Mesendoderm (in vitro differentiated cells): ENCODE data around the gene APOD.

Experiments used
- DNase-seq: peaks from one replicate; pipeline ENCODE4 v3.0.0; 2013
- H2AK5ac ChIP-seq: 2 replicates; pipeline ENCODE4 v1.6.1; 2013; ENCODE audit warnings: low read length, inconsistent platforms
- H2BK120ac ChIP-seq: 2 replicates; pipeline ENCODE4 v1.6.1; 2013; ENCODE audit warnings: low read depth, mild to moderate bottlenecking, low read length, moderate library complexity, mixed read lengths
- H2BK15ac ChIP-seq: replicated peaks from 2 replicates; pipeline ENCODE4 v1.6.1; 2013; ENCODE audit warnings: low read depth, mild to moderate bottlenecking, moderate library complexity
- H2BK5ac ChIP-seq: 2 replicates; pipeline ENCODE4 v1.6.1; 2013; ENCODE audit warnings: low read length, inconsistent platforms
- H3K18ac ChIP-seq: 2 replicates; pipeline ENCODE4 v1.6.1; 2013; ENCODE audit warnings: mild to moderate bottlenecking, low read length, mixed read lengths
- H3K23ac ChIP-seq: one replicate; pipeline ENCODE4 v1.6.1; 2013; ENCODE audit warnings: low read length
- H3K27ac ChIP-seq: 2 replicates; pipeline ENCODE4 v1.5.1; 2013; ENCODE audit warnings: low read depth, mild to moderate bottlenecking, inconsistent platforms, low read length, moderate library complexity
- H3K27me3 ChIP-seq: 2 replicates; pipeline ENCODE4 v1.6.1; 2013; ENCODE audit warnings: low read length, control low read depth, mild to moderate bottlenecking, inconsistent platforms; ENCODE audit not compliant: insufficient read depth, poor library complexity
- H3K36me3 ChIP-seq: 2 replicates; pipeline ENCODE4 v1.6.1; 2013; ENCODE audit warnings: low read length, inconsistent platforms; ENCODE audit not compliant: control insufficient read depth, insufficient read depth
- H3K4ac ChIP-seq: one replicate; pipeline ENCODE4 v1.6.1; 2013; ENCODE audit warnings: low read depth, mild to moderate bottlenecking, low read length, moderate library complexity
- H3K4me1 ChIP-seq: 2 replicates; pipeline ENCODE4 v1.6.1; 2013; ENCODE audit warnings: low read depth, low read length, inconsistent platforms; ENCODE audit not compliant: control insufficient read depth
- H3K4me2 ChIP-seq: 2 replicates; pipeline ENCODE4 v1.6.1; 2013; ENCODE audit warnings: low read length
- H3K4me3 ChIP-seq: 2 replicates; pipeline ENCODE4 v1.5.1; 2013; ENCODE audit warnings: mild to moderate bottlenecking, low read length
- H3K56ac ChIP-seq: one replicate; pipeline ENCODE4 v1.6.1; 2013; ENCODE audit warnings: low read length
- H3K79me1 ChIP-seq: 2 replicates; pipeline ENCODE4 v1.6.1; 2013; ENCODE audit warnings: low read length, inconsistent platforms
- H3K79me2 ChIP-seq: 2 replicates; pipeline ENCODE4 v1.6.1; 2013; ENCODE audit warnings: mild to moderate bottlenecking, low read length; ENCODE audit not compliant: control insufficient read depth, insufficient read depth
- H3K9ac ChIP-seq: 2 replicates; pipeline ENCODE4 v1.6.1; 2013; ENCODE audit warnings: low read length, inconsistent platforms
- H4K5ac ChIP-seq: one replicate; pipeline ENCODE4 v1.6.1; 2013; ENCODE audit warnings: low read length
- H4K8ac ChIP-seq: one replicate; pipeline ENCODE4 v1.6.1; 2013; ENCODE audit warnings: low read depth, mild to moderate bottlenecking, control low read depth, low read length, moderate library complexity
- WGBS: extraction: QIAGEN DNeasy Blood & Tissue Kit; methylation state at CpG from one replicate; pipeline ENCODE4 v1.1.7; 2013; ENCODE audit warnings: low lambda C conversion rate, missing lambda C conversion rate; ENCODE audit not compliant: insufficient coverage; ENCODE audit errors: extremely low coverage; 5-methylcytosine and 5-hydroxymethylcytosine counted together

The APOD gene

DNA sequence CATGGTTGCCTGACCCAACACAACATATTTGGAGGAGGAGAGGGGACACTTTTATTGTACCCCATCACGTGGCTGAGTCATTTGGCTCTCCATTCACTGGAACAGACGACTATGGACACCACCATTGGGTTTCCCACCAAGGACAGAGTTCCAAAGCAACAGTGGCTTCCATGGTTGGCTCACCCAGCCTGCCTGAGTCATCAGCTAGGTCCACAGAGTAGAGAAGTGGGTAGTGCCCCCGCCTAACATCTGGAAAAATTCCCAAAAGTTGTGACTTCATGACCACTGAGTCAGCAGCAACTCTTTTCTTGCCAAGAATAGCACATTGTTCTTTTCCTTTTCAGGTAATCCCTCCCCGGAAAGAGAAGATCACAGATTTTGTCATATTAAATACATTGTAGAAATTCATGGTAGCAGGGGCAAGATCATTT, 37.6 kb downstream of the APOD start:
- Histone ChIP-seq H3K4ac (no peak overlapping the region), H3K18ac (no peak overlapping the region), H2BK120ac (no peak overlapping the region), H3K79me1 (peaks cover 3% of the 10 kb centered on the region), H3K56ac (no peak overlapping the region), H3K4me1 (peaks cover 5% of the 10 kb centered on the region), H3K79me2 (peaks cover 4% of the 10 kb centered on the region), H3K23ac (no peak overlapping the region), H3K27ac (no peak overlapping the region), H3K36me3 (no peaks in the 10 kb centered on the region), H4K5ac (no peak overlapping the region), H3K4me2 (no peak overlapping the region), H2AK5ac (no peak overlapping the region), H3K4me3 (no peak overlapping the region), H4K8ac (no peak overlapping the region), H2BK5ac (no peak overlapping the region), H2BK15ac (no peak overlapping the region), H3K9ac (no peak overlapping the region), H3K27me3 (no peaks in the 10 kb centered on the region)
- no peak for DNase-seq
- no CpG with 5 or more reads among the region's 4 CpGs for WGBS

DNA sequence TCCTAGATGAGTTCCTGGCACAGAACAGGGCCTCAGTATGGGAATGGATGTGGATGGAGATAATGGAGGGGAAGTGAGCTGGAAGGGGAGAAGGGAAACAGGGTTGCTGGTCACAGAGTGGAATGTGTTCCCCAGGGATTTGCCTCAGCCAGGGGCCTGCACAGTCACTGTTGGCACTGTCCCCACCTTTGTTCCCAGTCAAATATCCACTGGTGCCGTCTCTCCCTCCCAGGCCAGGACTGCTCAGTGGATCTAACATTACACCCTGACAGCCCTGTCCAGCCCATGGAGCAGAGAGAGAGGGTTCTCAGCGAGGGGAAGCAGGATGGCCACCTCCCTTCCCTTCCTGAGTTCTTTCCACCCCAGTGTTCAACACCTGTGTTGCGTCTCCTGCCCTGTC, 39.1 kb downstream of the APOD start:
- Histone ChIP-seq H2BK15ac (no peak overlapping the region), H3K56ac (no peak overlapping the region), H3K4me2 (no peak overlapping the region), H3K4me1 (peaks cover 5% of the 10 kb centered on the region), H3K79me1 (peaks cover 5% of the 10 kb centered on the region), H2BK120ac (no peak overlapping the region), H3K4ac (no peak overlapping the region), H3K18ac (no peak overlapping the region), H3K23ac (no peak overlapping the region), H3K4me3 (no peak overlapping the region), H2BK5ac (no peak overlapping the region), H3K27ac (no peak overlapping the region), H3K27me3 (no peaks in the 10 kb centered on the region), H3K36me3 (no peaks in the 10 kb centered on the region), H2AK5ac (no peak overlapping the region), H3K9ac (no peak overlapping the region), H3K79me2 (peaks cover 7% of the 10 kb centered on the region), H4K8ac (no peak overlapping the region), H4K5ac (no peak overlapping the region)
- WGBS: no CpG with 5 or more reads among the region's 3 CpGs
- DNase-seq: no peak

DNA sequence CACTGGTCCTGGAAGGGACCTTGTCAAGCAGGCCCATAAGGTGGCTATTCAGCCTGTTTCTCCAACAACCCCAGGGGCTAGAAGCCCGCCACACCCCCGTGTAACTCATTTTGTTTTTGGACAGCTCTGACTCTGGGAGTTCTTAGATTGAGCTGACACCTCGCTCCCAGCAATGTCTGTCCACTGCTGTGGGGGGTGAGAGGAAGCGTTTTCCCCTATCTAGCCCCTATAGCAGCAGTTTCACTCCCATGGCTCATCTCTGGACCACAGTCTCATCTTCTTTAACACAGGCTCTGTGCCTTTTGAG, 39.6 kb downstream of the APOD start:
- H3K27me3 ChIP-seq: no peaks in the 10 kb centered on the region
- peaks cover 10% of the 10 kb centered on the region for H3K79me2 ChIP-seq
- H2BK5ac ChIP-seq: no peak overlapping the region
- H3K79me1 ChIP-seq: peaks cover 5% of the 10 kb centered on the region
- no peak overlapping the region for H3K18ac ChIP-seq
- H3K4me1 ChIP-seq: peaks cover 5% of the 10 kb centered on the region
- H3K56ac ChIP-seq: peak overlapping the region; percentile 31
- WGBS: no CpG with 5 or more reads among the region's 4 CpGs
- H2BK15ac ChIP-seq: no peak overlapping the region
- H2BK120ac ChIP-seq: no peak overlapping the region
- no peak overlapping the region for H4K8ac ChIP-seq
- H3K9ac ChIP-seq: no peak overlapping the region
- no peaks in the 10 kb centered on the region for H3K36me3 ChIP-seq
- no peak overlapping the region for H3K23ac ChIP-seq
- no peak for DNase-seq
- no peak overlapping the region for H3K4me2 ChIP-seq
- H2AK5ac ChIP-seq: no peak overlapping the region
- H3K27ac ChIP-seq: no peak overlapping the region
- no peak overlapping the region for H3K4ac ChIP-seq
- no peak overlapping the region for H3K4me3 ChIP-seq
- no peak overlapping the region for H4K5ac ChIP-seq

DNA sequence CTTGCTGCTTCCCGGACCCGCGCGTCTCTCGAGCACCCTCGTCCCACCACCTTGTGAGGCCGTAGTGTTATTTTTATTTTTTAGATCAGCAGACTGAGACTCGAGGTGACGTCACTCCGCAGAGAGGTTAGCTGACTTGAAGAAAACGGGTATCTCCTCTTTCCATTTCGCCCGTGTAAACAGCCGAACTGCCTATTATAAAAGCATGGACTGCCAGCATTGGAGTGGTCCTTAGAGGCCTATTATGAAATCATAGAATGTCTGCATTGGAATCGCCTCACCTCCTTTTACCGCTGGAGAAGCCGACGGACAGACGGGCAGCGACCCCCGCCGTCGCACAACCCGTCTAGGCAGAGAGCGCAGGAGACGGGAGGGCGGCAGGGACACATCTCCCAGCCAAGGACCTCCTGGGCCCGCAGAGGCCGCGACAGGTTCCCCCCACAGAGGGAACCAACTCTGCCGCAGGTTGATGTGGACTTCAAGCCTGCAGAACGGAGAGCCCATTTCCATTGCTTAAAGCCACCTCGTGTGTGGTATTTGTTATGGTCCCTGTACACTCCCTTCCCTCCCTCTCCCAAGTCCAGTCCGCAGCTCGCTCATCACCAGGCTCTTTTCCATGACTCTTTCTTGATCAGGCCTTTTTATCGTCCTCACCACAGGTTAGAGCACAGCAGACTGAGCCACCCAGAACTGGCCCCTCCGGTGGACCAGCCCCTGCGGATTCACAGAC, 40.1 kb downstream of the APOD start:
- Histone ChIP-seq H3K23ac (no peak overlapping the region), H3K4me3 (peak overlapping the region; percentile 76), H3K4me2 (peak overlapping the region; percentile 90), H3K79me2 (peaks cover 13% of the 10 kb centered on the region), H3K56ac (peak overlapping the region; percentile 82), H2BK5ac (no peak overlapping the region), H3K4me1 (peaks cover 3% of the 10 kb centered on the region), H3K79me1 (peaks cover 5% of the 10 kb centered on the region), H2BK15ac (no peak overlapping the region), H3K4ac (no peak overlapping the region), H2BK120ac (no peak overlapping the region), H4K5ac (no peak overlapping the region), H3K9ac (peak overlapping the region; percentile 75), H3K27ac (no peak overlapping the region), H3K27me3 (no peaks in the 10 kb centered on the region), H4K8ac (no peak overlapping the region), H3K18ac (no peak overlapping the region), H2AK5ac (no peak overlapping the region), H3K36me3 (no peaks in the 10 kb centered on the region)
- DNase-seq: peak; percentile 61
- no CpG with 5 or more reads among the region's 38 CpGs for WGBS

DNA sequence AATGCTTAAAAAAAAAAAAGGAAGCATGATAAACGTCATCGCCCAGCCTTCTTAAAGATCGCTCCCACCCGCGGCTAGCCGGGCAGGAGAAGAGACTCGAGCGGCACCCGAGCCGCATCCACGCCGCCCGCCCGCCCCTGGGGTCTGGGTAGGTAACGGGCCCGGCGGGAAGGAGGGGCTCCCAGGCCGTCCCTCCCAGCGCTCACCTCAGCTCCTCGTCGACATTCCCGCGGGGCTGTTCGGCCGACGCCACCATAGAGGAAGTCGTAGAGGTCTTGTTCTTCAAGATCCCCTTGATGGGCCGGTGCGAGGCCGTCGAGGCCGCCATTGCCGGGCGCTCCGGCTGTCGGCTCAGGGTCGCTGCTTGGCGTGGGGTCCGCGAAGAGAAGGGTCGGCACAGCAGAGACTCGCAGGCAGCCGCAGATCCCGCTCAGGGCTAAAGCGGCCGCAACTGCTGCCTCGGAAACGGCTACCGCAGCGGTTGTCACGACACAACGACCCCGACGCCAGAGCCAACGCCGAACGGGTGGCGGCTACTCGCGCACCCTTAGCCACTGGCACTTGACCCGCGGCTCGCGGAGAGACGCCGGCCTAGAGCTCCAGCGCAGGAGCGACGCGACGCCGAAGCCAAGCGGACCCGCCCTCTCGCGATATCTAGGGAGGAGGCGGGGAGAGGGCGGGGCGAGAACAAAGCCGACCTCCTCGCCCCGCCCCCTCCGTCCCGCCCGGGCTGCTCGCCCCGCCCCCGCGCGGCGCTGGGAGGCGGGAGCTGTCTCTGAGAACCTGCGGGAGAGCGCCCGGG, 40.8 kb downstream of the APOD start, which contains the start of gene PPP1R2:
Gene PPP1R2 (minus strand): TSS at position 628 of the 802 bp plus-strand sequence. CDS start 300 bp downstream, at position 328.
- Histone ChIP-seq H3K4ac (no peak within 1 kb of the TSS), H3K23ac (peak within 1 kb of the TSS; percentile 53), H2BK5ac (no peak within 1 kb of the TSS), H4K5ac (no peak within 1 kb of the TSS), H3K9ac (peak within 1 kb of the TSS; percentile 86), H2BK15ac (no peak within 1 kb of the TSS), H3K27me3 (no peaks in the 10 kb centered on the region), H4K8ac (no peak within 1 kb of the TSS), H3K18ac (no peak within 1 kb of the TSS), H3K79me2 (peaks cover 14% of the 10 kb centered on the region), H3K79me1 (peaks cover 8% of the 10 kb centered on the region), H3K4me1 (peaks cover 3% of the 10 kb centered on the region), H3K36me3 (no peaks in the 10 kb centered on the region), H3K4me2 (peak within 1 kb of the TSS; percentile 90), H3K56ac (peak within 1 kb of the TSS; percentile 97), H2AK5ac (no peak within 1 kb of the TSS), H3K27ac (peak within 1 kb of the TSS; percentile 56), H3K4me3 (peak within 1 kb of the TSS; percentile 77), H2BK120ac (no peak within 1 kb of the TSS)
- WGBS: no CpG with 5 or more reads among the region's 95 CpGs
- DNase-seq: peak; percentile 94
